ENCODE measurements around the gene GDF10. TPM values are rescaled to one million over a fixed set of nuclear protein-coding genes. Genes with fewer than 3 reads are reported as not detected.

The GDF10 gene
- total RNA-seq, 4 donors from 2014 or later, result 0.35 TPM; not detected in 3

- Histone ChIP-seq H3K4me1 (peaks cover 0 to 16% (median 3%) of the 10 kb centered on the region in 4 donors), H3K36me3 (no peaks in the 10 kb centered on the region), H3K27ac (no peak overlapping the region), H3K4me3 (no peak overlapping the region), H3K27me3 (no peaks in the 10 kb centered on the region), H3K9me3 (no peaks in the 10 kb centered on the region)
- peak in 2 of 3 donors; percentile 21 to 24 for DNase-seq
- TF ChIP-seq CTCF (IDR thresholded peaks at IDR 0.05) (no peak), POLR2A (IDR thresholded peaks at IDR 0.05) (no peak)
Observed at GRCh38 chr10:47360419-47361040, 60.5 kb downstream of the GDF10 start.

- Histone ChIP-seq H3K4me3 (no peak overlapping the region), H3K27ac (no peak overlapping the region), H3K4me1 (peaks cover 0 to 16% (median 3%) of the 10 kb centered on the region in 4 donors), H3K9me3 (no peaks in the 10 kb centered on the region), H3K27me3 (no peaks in the 10 kb centered on the region), H3K36me3 (no peaks in the 10 kb centered on the region)
- TF ChIP-seq POLR2A (IDR thresholded peaks at IDR 0.05), result no peak
- peak in 4 of 6 experiments; percentile 42 to 59 (median 54) for TF ChIP-seq CTCF (IDR thresholded peaks at IDR 0.05)
- peak in 2 of 3 donors; percentile 52 for DNase-seq
Observed at GRCh38 chr10:47361293-47361692, 61.3 kb downstream of the GDF10 start.

- peak in 2 of 3 donors; percentile 7 to 32 for DNase-seq
- H3K27me3 ChIP-seq, result no peaks in the 10 kb centered on the region
- H3K36me3 ChIP-seq, result no peaks in the 10 kb centered on the region
- no peak overlapping the region for H3K4me3 ChIP-seq
- no peaks in the 10 kb centered on the region for H3K9me3 ChIP-seq
- H3K4me1 ChIP-seq, result peaks cover 0 to 16% (median 3%) of the 10 kb centered on the region in 4 donors
- H3K27ac ChIP-seq, result peak overlapping the region in 2 of 4 donors; percentile 38 to 41
- TF ChIP-seq CTCF (IDR thresholded peaks at IDR 0.05) (no peak), POLR2A (IDR thresholded peaks at IDR 0.05) (no peak)
Observed at GRCh38 chr10:47362199-47362598, 62.2 kb downstream of the GDF10 start.

Other genes starting within 250 kb of the GDF10 start
- gene GDF2, start 22.3 kb downstream of the GDF10 start, total RNA-seq, result not detected
- gene RBP3, start 48.2 kb downstream of the GDF10 start, total RNA-seq, result not detected
- gene ZNF488, start 84.1 kb downstream of the GDF10 start, total RNA-seq, result 10 to 100 TPM in 3 of 4 donors, 1 to 10 TPM in 1; 4.1 to 23.5 (median 16.1) TPM
- not detected for gene ANXA8, start 183.9 kb downstream of the GDF10 start, total RNA-seq
- gene FAM25G, start 191.5 kb downstream of the GDF10 start, total RNA-seq, result not detected
- gene AGAP9, start 223.4 kb downstream of the GDF10 start, total RNA-seq, result 10 to 100 TPM; 10.7 to 84.3 (median 49.6) TPM